Thyroid gland (tissue), 4 donors: ENCODE data around the gene NPIPB2. TPM values are rescaled to one million over a fixed set of nuclear protein-coding genes. Genes with fewer than 3 reads are reported as not detected.

Experiments
- DNase-seq, 2 donors: peaks; one replicate each; pipeline ENCODE4 v3.0.0-alpha.2; 2019
- H3K27ac ChIP-seq, 3 donors: fragments of 200-600 bp; sonication (generic); 1 replicate in 2 of 3; 2 replicates in 1 of 3; pipeline ENCODE4 v1.5.1; 2016 to 2019; ENCODE audit warnings: mild to moderate bottlenecking in 1 of 3, moderate library complexity in 1 of 3
- H3K27me3 ChIP-seq: fragments of 200-600 bp; sonication (generic); one replicate; pipeline ENCODE4 v1.5.1; 2019
- H3K36me3 ChIP-seq, 2 donors: fragments of 200-600 bp; sonication (generic); one replicate each; pipeline ENCODE4 v1.5.1; 2016 to 2019
- H3K4me1 ChIP-seq, 2 donors: fragments of 200-600 bp; sonication (generic); one replicate each; pipeline ENCODE4 v1.5.1; 2017 to 2019
- H3K4me3 ChIP-seq, 3 donors: fragments of 200-600 bp; sonication (generic); replicated peaks in 1 of 3; 1 replicate in 2 of 3; 2 replicates in 1 of 3; pipeline ENCODE4 v1.5.1; 2016; ENCODE audit warnings: mild to moderate bottlenecking in 1 of 3
- H3K9me3 ChIP-seq: fragments of 200-600 bp; sonication (generic); one replicate; pipeline ENCODE4 v1.5.1; 2017
- CTCF ChIP-seq, 6 experiments: fragments of 200-600 bp in 3 of 6; fragments of 450-650 bp in 3 of 6; sonication (generic) in 3 of 6; IDR thresholded peaks; one replicate each; pipeline ENCODE4 v1.5.1; 2016 to 2019; ENCODE audit warnings: antibody characterized with exemption in 6 of 6, mild to moderate bottlenecking in 2 of 6, inconsistent platforms in 1 of 6, moderate library complexity in 1 of 6
- POLR2A ChIP-seq, 2 donors: fragments of 450-650 bp; IDR thresholded peaks; one replicate each; pipeline ENCODE4 v1.6.1; 2017; ENCODE audit warnings: antibody characterized with exemption in 2 of 2, mild to moderate bottlenecking in 2 of 2, moderate library complexity in 1 of 2
- WGBS, 2 donors: methylation state at CpG; one replicate each; pipeline ENCODE4 v1.1.5; 2017; 5-methylcytosine and 5-hydroxymethylcytosine counted together
- intact Hi-C: fragments of 100-400 bp; cut with DNase I; formaldehyde crosslinking; loops from one replicate; pipeline ENCODE4 v1.15.1; 2023
- total RNA-seq, 4 donors: library from RNA; depleted of rRNA; stranded (reverse); fragments of >200 nt; gene quantifications; one replicate each; pipeline ENCODE4 v1.2.3, GENCODE V29; 2016

Gene NPIPB2
- total RNA-seq, 4 donors from 2014 or later, result 5.9 to 34.4 (median 9.7) TPM

- no peak overlapping the region for H3K27ac ChIP-seq
- H3K9me3 ChIP-seq, result no peaks in the 10 kb centered on the region
- WGBS, 2 donors, result 88 to 89% methylated on average over 5 of the region's 5 CpGs
- H3K27me3 ChIP-seq, result no peaks in the 10 kb centered on the region
- TF ChIP-seq CTCF (IDR thresholded peaks at IDR 0.05) (no peak), POLR2A (IDR thresholded peaks at IDR 0.05) (no peak)
- no peak for DNase-seq
- peaks cover 6 to 17% of the 10 kb centered on the region in 2 donors for H3K36me3 ChIP-seq
- no peak overlapping the region for H3K4me3 ChIP-seq
- H3K4me1 ChIP-seq, result peaks cover 8 to 24% of the 10 kb centered on the region in 2 donors
- intact Hi-C loops, result no loop called here
These were observed 45.2 kb downstream of the NPIPB2 start for GRCh38 chr16:11896486-11897176.

GRCh38 chr16:11893571-11893970 lies 48.3 kb downstream of the NPIPB2 start:
- Histone ChIP-seq H3K4me1 (peaks cover 0 to 8% of the 10 kb centered on the region in 2 donors), H3K27me3 (no peaks in the 10 kb centered on the region), H3K27ac (no peak overlapping the region), H3K4me3 (no peak overlapping the region), H3K36me3 (peaks cover 22 to 28% of the 10 kb centered on the region in 2 donors), H3K9me3 (no peaks in the 10 kb centered on the region)
- WGBS, 2 donors, result 96 to 100% methylated on average over 2 of the region's 2 CpGs
- DNase-seq, result no peak
- TF ChIP-seq CTCF (IDR thresholded peaks at IDR 0.05) (no peak), POLR2A (IDR thresholded peaks at IDR 0.05) (no peak)
- intact Hi-C loops, result no loop called here

- Histone ChIP-seq H3K36me3 (peaks cover 30 to 34% of the 10 kb centered on the region in 2 donors), H3K9me3 (no peaks in the 10 kb centered on the region), H3K4me1 (peaks cover 0 to 8% of the 10 kb centered on the region in 2 donors), H3K27me3 (no peaks in the 10 kb centered on the region), H3K4me3 (no peak overlapping the region), H3K27ac (no peak overlapping the region)
- intact Hi-C loops, result no loop called here
- TF ChIP-seq POLR2A (IDR thresholded peaks at IDR 0.05) (no peak), CTCF (IDR thresholded peaks at IDR 0.05) (no peak)
- no peak for DNase-seq
- WGBS, 2 donors, result 83 to 95% methylated on average over 4 of the region's 4 CpGs
These were observed 49.1 kb downstream of the NPIPB2 start for GRCh38 chr16:11892761-11893160.

- WGBS, 2 donors, result 84 to 94% methylated on average over 5 of the region's 5 CpGs
- DNase-seq, result no peak
- Histone ChIP-seq H3K4me3 (no peak overlapping the region), H3K4me1 (no peaks in the 10 kb centered on the region), H3K9me3 (no peaks in the 10 kb centered on the region), H3K36me3 (peaks cover 46 to 56% of the 10 kb centered on the region in 2 donors), H3K27ac (no peak overlapping the region), H3K27me3 (no peaks in the 10 kb centered on the region)
- no peak for TF ChIP-seq CTCF (IDR thresholded peaks at IDR 0.05)
- no peak for TF ChIP-seq POLR2A (IDR thresholded peaks at IDR 0.05)
- intact Hi-C loops, result no loop called here
These were observed 51.4 kb downstream of the NPIPB2 start for GRCh38 chr16:11890231-11890965.

GRCh38 chr16:11886881-11887280 lies 55.0 kb downstream of the NPIPB2 start:
- peaks cover 67 to 68% of the 10 kb centered on the region in 2 donors for H3K36me3 ChIP-seq
- 96% methylated on average over 6 of the region's 6 CpGs for WGBS, 2 donors

More at GRCh38 chr16:11886881-11887280, 55.0 kb downstream of the NPIPB2 start:
- Histone ChIP-seq H3K9me3 (no peaks in the 10 kb centered on the region), H3K4me3 (no peak overlapping the region), H3K27me3 (no peaks in the 10 kb centered on the region), H3K27ac (no peak overlapping the region), H3K4me1 (no peaks in the 10 kb centered on the region)
- intact Hi-C loops, result no loop called here
- no peak for DNase-seq
- TF ChIP-seq POLR2A (IDR thresholded peaks at IDR 0.05) (no peak), CTCF (IDR thresholded peaks at IDR 0.05) (no peak)
